ENCODE measurements around the gene RPTOR. TPM values are rescaled to one million over a fixed set of nuclear protein-coding genes. Genes with fewer than 3 reads are reported as not detected.
"Not testable (repeated sequence)": the region's sequence is repeated elsewhere in the genome, so short reads cannot be mapped to it uniquely, and the experiment has no call there.

The RPTOR gene
- polyA plus RNA-seq, 12 donors, result 16.0 to 34.1 (median 21.6) TPM; not detected in 1

DNA sequence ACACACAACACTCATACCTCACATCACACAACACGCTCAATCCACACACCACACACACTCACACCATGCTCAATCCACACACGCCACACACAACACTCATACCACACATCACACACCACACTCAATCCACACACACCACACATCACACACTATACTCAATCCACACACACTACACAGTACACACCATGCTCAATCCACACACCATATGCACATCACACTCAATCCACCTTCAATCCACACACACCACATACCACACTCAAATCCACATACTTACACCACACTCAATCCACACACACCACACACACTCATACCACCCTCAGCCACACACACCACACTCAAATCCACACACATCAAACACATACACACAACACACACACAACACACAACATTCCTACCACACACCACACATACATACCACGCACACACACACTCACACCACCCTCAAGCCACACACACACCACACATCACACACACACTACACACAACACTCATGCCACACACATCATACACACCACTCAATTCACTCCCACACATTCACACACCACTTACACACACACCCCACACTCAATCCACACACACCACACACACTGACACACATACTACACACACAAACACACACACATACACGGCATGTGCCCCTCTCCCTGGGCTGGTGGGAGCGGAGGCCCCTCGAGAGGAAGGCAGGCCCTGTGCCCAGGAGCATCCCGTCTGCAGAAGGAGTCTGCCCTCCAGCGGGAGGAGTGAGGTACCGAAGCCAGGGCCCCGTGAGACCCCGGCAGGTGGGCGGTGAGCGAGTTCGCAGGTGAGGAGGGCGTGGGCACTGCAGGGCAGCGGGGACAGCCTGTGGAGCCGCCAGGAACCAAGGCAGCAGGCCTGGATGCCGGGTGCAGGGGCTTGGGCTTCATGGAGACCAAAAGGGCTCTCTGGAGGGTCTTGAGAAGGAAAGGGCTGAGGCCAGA lies 33.1 kb upstream of the RPTOR start:
- DNase-seq, result no peak

DNA sequence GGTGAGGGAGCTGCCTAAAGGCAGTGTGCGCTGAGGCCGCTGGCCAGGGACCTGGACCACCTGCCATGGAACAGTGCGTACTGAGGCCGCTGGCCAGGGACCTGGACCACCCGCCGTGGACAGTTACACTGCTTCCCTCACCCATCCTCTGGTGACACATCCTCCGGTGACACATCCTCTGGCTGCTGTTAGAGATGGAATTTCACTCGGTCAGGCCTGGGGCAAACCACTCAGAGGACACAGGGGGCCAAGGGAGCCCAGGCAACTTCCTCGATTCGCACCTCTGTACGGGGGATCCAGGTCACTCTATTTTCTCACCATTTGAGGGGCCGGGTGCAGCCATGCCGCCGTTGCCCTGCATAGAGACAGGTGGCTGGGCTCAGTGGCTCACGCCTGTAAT lies 32.4 kb upstream of the RPTOR start:
- DNase-seq, result no peak

DNA sequence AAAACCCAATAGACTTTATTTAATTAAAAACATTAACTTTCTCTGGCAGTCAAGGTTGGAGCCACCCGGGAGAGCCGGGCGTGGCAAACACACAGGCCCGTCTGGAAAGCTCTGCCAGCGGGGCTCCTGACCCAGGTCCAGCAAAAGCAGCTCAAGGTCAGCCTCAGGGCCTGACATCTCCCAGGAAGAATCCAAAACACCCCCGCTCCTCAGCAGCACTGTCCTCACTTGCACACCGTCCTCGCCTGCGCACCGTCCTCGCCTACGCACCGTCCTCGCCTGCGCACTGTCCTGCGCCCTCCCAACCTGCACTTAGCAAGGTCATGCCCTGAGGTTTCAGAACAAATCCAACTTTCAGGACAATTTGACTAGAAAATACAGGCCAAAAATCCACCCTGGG lies 31.4 kb upstream of the RPTOR start:
- no peak for DNase-seq

DNA sequence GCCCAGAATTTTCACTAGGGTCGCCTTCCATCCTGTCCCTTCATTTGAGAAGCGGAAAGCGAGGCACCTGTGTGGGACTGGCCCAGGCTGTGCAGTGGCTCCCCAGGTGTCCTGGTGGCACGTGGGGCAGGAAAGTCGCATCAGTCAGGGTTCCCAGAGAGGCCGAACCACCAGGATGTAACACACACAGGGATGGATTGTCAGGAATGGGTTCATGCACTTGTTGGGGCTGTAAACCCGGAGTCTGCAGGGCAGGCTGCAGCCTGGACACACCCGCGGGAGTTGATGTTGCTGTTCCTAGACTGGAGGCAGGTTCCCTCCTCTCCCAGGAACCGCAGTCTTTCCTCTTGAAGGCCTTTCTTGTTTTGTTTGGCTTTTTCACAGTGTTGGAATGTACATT lies 30.7 kb upstream of the RPTOR start:
- DNase-seq, result no peak

DNA sequence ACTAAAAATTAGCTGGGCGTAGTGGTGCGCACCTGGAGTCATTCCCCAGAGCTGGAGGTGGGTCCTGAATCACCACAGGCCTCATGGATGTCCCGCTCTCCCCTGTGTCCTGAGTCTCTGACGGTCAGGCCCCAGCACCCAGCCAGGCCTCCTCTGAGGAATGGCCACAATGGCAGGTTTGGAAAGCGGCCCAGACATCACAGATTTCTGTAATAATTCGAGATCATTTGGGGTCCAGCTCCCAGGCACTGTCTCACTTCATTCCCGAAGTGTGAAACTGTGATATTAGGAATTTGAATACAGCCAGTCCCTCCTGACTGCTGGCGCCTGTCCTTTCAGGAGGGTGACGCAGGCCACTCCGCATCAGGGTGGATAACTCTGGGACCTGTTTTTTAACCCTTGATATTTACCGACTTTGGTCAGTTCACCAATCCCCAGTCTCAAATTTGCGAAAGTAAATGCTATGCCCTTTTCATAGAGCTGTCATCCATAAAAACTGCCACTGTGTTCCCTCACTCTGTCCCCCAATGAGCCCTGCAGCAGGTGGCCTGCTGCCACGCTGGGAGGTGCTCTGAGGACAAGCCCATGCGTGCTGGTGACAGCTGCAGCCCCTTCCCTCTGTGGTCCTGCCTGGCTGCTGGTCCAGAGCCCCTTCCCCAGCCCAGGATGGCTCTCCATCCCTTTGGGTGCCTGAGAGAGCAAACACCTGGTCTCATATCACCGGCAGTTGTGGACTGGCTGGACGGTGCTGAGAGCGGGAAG lies 28.3 kb upstream of the RPTOR start:
- DNase-seq, result no peak

DNA sequence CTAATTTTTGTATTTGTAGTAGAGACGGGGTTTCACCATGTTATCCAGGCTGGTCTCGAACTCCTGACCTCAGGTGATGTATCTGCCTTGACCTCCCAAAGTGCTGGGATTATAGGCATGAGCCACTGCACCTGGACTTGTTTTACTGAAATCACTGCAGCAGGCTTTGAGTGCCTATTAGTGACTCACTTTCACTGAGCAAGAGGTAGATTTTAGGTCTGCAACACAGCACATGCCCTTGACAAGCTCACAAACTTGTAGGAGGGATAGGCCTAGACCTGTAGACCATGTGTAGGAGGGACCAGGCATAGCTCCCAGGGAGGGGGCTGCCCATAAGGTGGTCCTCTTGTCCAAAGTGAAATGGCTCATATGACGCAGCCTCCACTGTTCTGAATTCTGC lies 27.0 kb upstream of the RPTOR start:
- no peak for DNase-seq

DNA sequence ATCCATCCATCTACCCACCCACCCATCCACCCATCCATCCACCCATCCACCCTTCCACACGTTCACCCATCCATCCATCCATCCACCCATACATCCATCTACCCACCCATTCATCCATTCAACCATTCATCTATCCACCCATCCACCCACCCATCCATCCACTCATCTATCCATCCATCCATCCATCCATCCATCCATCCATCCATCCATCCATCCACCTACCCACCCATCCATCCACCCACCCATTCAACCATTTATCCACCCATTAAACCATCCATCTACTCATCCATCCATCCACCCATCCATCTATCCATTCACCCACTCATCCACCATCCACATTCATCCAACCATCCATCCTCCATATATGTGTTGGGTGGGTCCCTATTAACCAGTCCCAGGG lies 26.2 kb upstream of the RPTOR start:
- no peak for DNase-seq

DNA sequence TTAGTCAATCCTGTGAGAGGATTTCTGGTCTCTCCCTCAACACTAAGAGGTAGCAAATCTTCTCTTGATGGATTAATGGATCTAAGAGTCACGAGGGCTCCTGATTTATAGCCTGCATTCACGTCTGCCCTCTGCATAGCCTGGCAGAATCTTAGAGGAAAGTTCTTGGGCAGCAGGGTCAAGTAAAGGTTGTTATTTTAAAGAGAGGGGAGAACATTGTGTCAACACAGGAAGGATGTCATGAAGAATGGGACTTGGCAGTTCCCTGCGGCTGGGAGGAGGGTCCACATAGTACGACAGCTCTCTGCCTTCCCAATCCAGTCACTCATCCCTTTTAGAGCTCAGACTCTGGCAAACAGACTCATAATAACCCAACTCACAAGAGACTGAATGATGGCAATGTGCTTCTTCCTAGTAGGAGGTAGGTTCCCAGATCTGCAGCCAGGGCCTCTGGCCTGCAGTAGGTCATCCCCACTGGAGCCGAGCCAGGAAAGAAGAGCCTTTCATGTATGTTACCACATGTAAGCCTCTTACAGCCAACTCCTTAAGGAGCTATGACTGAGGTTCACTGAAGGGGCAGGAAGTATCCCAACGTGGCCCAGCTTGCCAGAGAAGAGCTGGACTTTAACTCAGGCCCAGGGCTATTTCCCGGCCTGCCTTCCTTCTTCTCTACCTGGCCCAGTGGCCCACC lies 25.4 kb upstream of the RPTOR start:
- no peak for DNase-seq

DNA sequence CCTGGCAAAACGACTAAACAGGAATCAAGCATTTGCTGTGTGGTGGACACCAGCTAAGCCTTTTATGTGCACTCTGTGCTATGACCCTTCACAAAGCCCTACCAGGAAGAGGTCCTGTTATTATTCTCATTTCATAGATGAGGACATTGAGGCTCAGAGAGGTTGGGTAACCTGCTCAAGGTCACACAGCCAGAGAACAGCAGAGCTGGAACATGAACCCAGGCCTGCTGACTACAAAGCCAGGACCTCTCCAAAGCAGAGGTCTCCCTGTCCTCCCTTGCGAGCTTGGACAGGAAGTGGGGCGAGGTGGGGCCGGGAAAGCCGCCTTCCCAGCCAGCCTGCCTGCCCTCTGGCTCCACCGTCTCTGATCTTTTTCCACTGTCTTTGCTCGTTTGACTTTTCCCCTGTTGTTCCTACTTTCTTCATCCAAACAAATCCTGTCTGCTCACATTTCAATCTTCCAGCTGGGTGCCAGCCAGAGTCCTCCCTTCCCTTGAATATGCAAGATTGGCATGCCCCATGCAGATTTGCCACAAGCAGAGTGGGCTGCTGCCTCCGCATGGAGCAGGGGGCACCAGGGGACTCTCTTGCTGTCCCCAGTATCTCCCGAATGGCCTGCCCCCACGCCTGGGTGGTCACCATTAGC lies 23.7 kb upstream of the RPTOR start:
- DNase-seq, result no peak

DNA sequence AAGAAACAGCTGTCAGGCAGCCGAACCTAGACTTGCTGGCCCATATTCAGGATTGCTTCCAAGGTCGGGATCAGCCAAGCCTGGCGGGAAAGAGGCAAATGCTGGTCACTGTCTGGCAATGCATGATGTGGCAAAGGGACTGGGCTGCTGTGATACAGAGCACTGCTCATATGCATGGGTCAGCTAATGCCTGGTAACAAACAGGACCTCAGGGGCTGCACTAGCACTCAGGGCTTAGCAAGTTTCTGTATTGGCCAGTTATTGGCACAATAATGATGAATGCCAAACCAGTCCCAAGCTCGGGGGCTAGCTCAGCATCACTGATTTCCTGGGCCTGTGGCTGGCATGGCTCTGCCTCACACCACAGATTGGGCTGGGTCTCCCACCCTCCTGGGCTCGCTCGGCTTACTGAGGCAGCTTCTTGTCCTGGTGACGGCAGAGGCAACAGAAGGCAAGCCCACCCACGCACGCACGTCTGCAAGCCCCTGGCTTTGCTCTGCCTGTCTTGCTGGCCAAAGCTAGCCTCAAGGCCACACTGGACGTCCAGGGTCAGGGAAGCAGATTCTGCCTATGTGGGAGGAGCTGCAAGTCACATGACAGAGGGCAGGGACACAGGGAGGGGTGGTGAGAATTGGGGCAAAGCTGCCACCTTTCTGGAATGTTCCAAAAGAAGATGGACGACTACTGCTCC lies 21.4 kb upstream of the RPTOR start:
- DNase-seq, result no peak

DNA sequence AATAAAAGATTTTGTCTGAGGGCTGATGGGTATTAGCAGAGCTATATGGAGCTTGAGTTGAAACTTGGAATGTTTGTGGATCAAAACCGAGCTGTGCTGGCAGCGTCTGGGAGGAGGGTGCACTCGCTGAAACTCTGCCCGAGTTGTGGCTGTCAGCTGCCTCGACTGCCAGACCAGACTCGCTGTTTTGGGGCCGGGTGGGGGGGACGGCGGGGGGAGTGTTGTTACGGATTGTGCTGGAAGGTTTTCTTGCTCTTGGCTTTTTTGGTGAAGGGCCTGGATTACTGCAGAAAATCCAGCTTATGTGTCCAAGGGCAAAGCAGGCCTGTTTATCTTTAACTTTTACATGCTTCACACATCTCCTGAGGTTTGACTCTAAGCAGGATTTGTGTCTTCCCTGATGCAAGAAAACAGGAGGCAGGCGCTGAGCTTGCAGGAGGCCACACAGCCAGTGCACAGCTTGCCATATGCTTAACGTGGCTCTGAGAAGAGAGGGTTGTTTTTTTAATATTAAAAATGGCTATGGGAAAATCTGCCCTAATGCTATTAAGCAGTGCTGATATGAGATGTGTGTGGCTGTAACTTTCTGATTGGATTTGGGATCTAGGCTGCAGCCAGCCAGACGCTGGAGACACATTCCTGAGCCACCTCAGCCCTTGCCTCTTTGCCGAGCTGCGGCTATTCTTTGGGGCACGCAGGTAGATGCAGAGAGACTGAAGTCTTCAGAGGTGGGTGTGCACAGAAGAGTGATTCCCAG lies 20.5 kb upstream of the RPTOR start:
- DNase-seq, result no peak

DNA sequence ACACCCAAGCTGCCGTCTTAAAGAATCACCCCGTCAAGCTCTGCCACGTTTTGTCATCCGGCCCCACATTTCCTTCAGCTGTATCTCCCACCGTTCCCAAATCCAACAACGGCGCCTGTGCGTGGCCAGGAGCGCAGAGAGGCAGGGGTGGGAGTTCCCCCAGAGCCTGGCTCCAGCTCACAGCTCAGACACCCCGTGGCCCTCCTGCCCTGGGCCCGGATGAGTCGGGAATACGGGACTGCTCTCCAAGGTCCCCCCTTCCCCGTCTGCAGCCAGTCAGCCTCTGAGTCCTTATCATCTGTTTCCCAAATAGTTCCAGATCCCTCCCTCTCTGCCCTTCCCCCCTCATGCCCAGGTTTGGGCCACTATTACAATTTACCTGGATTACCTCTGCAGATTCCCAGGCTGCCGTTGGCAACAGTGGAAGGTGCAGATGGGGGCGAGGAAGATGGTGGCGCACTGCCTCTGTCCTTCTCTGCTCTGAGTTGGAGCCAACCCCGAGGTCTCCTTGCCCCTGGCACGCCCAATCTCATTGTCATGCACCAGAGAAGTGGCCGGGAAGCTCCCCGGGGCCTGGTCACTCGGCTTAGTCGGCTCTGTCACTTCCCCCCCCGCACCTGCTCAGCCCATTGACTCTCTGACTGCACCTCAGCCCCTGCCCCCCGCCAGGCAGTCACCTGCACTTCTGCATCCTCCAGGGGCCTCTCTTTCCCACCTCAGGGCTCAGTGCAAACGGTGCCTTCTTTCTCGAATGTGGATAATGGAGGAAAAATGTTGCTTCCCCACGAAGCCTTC lies 18.3 kb upstream of the RPTOR start:
- no peak for DNase-seq

DNA sequence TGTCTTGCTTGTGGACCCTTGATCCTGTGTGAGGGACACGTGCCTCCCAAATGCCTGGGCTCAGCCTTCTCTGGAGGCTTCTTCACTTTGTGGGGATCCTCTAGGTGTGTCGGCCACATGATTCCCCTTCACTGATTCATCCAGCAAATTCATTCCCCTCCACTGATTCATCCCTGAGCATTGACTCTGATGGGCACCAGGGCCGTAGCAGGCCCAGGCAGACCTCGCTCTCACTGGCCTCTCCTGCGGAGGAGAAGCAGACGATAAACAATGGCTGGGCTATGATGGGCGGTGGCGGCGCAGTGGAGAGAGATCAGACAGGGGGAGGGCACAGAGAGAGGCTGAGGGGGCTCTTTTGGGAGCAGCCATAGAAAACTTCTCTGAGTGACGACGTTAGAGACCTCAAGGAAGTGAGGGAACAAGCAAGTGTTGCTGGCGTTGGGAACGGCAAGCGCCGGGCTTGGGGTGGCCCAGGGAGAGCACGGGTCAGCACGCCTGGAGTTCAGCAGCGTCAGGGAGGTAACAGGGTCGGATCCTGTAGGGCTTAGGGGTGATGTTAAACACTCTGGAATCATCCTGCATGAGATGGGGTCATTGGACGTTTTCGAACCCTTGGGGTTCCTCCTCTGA lies 17.5 kb upstream of the RPTOR start:
- no peak for DNase-seq

DNA sequence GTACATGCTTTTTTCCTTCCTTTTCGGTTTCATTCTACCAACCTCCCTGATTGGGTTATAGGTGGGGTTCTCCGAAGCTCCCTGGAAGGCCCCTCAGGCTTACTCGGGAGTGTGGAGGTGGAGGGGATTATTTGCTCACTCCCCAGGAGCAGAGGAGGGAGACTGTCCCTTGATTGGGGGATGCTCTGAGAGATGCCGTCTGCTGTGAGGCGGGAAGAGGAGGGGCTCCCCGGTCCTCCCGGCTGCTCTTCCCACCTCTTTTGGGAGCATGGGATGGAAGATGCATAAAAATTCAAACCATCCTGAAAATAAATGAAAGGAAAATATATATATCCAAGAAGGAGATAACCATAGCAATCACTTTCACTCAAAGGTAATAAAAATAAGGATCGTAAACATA lies 16.1 kb upstream of the RPTOR start:
- DNase-seq, result no peak

DNA sequence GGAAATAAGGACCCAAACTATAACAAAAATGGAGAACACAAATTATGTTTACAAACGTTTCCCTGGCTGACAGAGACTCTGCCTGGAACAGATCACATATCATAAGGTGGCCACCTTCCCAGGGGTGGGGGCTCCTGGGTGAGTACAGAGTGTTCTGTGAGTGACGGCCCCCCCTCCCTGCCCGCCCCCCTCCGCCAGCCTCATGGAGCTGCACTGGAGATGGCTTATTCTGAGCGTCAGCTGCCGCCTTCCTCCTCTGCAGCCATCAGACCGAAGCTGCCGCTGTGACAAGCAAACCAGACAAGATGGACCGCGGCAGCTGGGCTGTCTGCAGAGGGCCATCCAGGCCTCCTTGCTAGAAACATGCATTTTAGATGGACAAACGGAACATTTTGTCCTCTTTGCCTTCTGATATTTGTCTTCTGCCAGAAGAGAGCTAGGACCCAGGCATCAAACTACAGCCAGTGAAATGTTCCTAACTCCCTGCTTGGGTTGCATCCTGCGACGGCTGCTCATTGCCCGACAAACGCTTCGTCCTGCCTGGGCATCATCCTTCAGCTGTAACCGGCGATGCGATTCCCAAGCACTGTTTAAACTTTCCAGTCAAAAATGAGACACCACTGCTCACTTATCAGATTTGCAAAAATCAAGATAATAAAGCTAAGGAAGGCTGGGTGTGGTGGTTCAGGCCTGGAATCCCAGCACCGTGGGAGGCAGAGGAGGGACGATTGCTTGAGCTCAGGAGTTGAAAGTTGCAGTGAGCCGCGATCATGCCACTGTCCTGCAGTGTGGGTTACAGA lies 15.3 kb upstream of the RPTOR start:
- DNase-seq, result no peak

DNA sequence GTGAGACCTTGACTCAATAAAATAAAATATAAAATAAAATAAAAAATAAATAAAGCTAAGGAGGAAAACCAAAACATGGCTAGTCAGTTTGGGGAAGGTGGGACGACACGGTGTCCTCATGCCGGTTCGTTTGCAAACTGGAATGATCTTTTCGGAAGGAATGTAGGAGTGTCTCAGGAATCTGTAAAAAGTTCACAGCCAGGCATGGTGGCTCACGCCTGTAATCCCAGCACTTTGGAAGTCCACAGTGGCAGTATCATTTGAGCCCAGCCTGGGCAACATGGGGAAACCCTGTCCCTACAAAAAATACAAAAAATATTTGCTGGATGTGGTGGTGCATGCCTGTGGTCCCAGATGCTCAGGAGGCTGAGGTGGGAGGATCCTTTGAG lies 14.7 kb upstream of the RPTOR start:
- no peak for DNase-seq

DNA sequence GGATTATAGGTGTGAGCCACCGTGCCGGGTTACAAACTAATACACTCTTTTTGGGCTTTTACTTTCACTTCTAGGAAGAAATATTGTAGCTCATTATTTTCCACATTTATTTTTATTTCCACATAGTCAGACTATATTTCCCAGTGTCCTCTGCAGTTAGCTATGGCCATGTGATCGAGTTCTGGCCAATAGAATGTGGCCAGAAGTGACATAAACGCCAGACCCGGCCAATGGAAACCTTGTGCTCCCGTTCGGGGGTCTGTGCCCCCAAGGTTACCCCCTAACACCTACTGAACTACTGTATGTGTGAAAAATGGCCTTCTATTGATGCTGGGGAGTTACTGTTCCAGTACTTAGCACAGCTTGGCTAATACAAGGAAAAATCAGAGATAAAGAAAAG lies 13.2 kb upstream of the RPTOR start:
- no peak for DNase-seq

DNA sequence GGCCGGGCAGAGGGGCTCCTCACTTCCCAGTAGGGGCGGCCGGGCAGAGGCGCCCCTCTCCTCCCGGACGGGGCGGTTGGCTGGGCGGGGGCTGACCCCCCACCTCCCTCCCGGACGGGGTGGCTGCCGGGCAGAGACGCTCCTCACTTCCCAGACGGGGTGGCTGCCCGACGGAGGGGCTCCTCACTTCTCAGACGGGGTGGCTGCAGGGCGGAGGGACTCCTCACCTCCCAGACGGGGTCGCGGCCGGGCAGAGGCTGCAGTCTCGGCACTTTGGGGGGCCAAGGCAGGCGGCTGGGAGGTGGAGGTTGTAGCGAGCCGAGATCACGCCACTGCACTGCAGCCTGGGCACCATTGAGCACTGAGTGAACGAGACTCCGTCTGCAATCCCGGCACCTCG lies 7.3 kb upstream of the RPTOR start:
- not testable (repeated sequence) for DNase-seq

All from muscle of arm (tissue), 12 donors.